ENCODE measurements around the gene PCIF1. TPM values are rescaled to one million over a fixed set of nuclear protein-coding genes. Genes with fewer than 3 reads are reported as not detected.

The PCIF1 gene
- total RNA-seq, 4 donors from 2014 or later: 18.8 to 36.9 (median 25.8) TPM

GRCh38 chr20:45938727-45939438 is 4.4 kb downstream of the PCIF1 start:
- ATAC-seq (ENCODE audit: low FRiP score) (no peak), DNase-seq (ENCODE audit: low spot score) (no peak)
- TF ChIP-seq CTCF (IDR thresholded peaks at IDR 0.05): no peak

- TF ChIP-seq CTCF (IDR thresholded peaks at IDR 0.05): no peak
- no peak for DNase-seq (ENCODE audit: low spot score)
- no peak for ATAC-seq (ENCODE audit: low FRiP score)
These were observed 5.6 kb downstream of the PCIF1 start for GRCh38 chr20:45940053-45940452.

- DNase-seq (ENCODE audit: low spot score): no peak
- ATAC-seq (ENCODE audit: low FRiP score): no peak
- no peak for TF ChIP-seq CTCF (IDR thresholded peaks at IDR 0.05)
These were observed 6.0 kb downstream of the PCIF1 start for GRCh38 chr20:45940469-45940868.

GRCh38 chr20:45943613-45944012 is 9.1 kb downstream of the PCIF1 start:
- ATAC-seq (ENCODE audit: low FRiP score) (no peak), DNase-seq (ENCODE audit: low spot score) (no peak)
- TF ChIP-seq CTCF (IDR thresholded peaks at IDR 0.05): no peak

GRCh38 chr20:45944151-45944964 is 9.9 kb downstream of the PCIF1 start:
- no peak for ATAC-seq (ENCODE audit: low FRiP score)
- TF ChIP-seq CTCF (IDR thresholded peaks at IDR 0.05): no peak
- DNase-seq (ENCODE audit: low spot score): no peak

- TF ChIP-seq CTCF (IDR thresholded peaks at IDR 0.05): no peak
- DNase-seq (ENCODE audit: low spot score): no peak
- ATAC-seq (ENCODE audit: low FRiP score): no peak
These were observed 10.6 kb downstream of the PCIF1 start for GRCh38 chr20:45944965-45945677.
